Limb (tissue), 2 donors: ENCODE results near the gene CFAP92.
"Not testable (repeated sequence)": the region's sequence is repeated elsewhere in the genome, so short reads cannot be mapped to it uniquely, and the experiment has no call there.

Experiments
- DNase-seq, 2 donors: peaks; one replicate each; pipeline ENCODE4 v3.0.0-alpha.2; 2016; ENCODE audit errors: extremely low spot score in 2 of 2

The CFAP92 gene

GRCh38 chr3:128906031-128906803, 87.7 kb downstream of the CFAP92 start:
- no peak for DNase-seq

- no peak for DNase-seq
Observed at GRCh38 chr3:128903501-128903900, 90.4 kb downstream of the CFAP92 start.

GRCh38 chr3:128902426-128902825, 91.5 kb downstream of the CFAP92 start:
- no peak for DNase-seq

GRCh38 chr3:128895843-128896697, 97.8 kb downstream of the CFAP92 start:
- no peak for DNase-seq

- DNase-seq: no peak
Observed at GRCh38 chr3:128889139-128889894, 104.6 kb downstream of the CFAP92 start.

GRCh38 chr3:128884992-128885391, 108.9 kb downstream of the CFAP92 start:
- no peak for DNase-seq

- DNase-seq: no peak
Observed at GRCh38 chr3:128882719-128883118, 111.2 kb downstream of the CFAP92 start.

- no peak for DNase-seq
Observed at GRCh38 chr3:128881576-128881975, 112.3 kb downstream of the CFAP92 start.

- not testable (repeated sequence) for DNase-seq
Observed at GRCh38 chr3:128880455-128880854, 113.4 kb downstream of the CFAP92 start.

- peak in 1 of 2 donors; percentile 35 for DNase-seq
Observed at GRCh38 chr3:128879991-128880390, 113.9 kb downstream of the CFAP92 start.

GRCh38 chr3:128879125-128879969, 114.5 kb downstream of the CFAP92 start, which contains the start of gene ACAD9:
ACAD9 (plus strand) TSS chr3:128879620; CDS start chr3:128879692, 72 bp downstream.
- DNase-seq: peak; percentile 98

- DNase-seq: peak; percentile 10 to 47
Observed at GRCh38 chr3:128878556-128879124, 115.2 kb downstream of the CFAP92 start.

- DNase-seq: no peak
Observed at GRCh38 chr3:128878011-128878457, 115.8 kb downstream of the CFAP92 start.

- DNase-seq: no peak
Observed at GRCh38 chr3:128875556-128876120, 118.2 kb downstream of the CFAP92 start.

GRCh38 chr3:128874481-128875180, 119.2 kb downstream of the CFAP92 start:
- no peak for DNase-seq

GRCh38 chr3:128873244-128874022, 120.4 kb downstream of the CFAP92 start:
- no peak for DNase-seq

- no peak for DNase-seq
Observed at GRCh38 chr3:128872744-128873143, 121.1 kb downstream of the CFAP92 start.

- DNase-seq: no peak
Observed at GRCh38 chr3:128872282-128872681, 121.6 kb downstream of the CFAP92 start.

GRCh38 chr3:128870347-128870746, 123.5 kb downstream of the CFAP92 start:
- no peak for DNase-seq
